GM23338 (cell line): Measurements from ENCODE around the gene RAB7B.

Source experiments
- CREB1 ChIP-seq: fragments of 250-450 bp; sonication (Bioruptor Pico); IDR thresholded peaks from 2 replicates; pipeline ENCODE4 v1.5.0; 2020; ENCODE audit warnings: low read depth, mild to moderate bottlenecking, moderate library complexity
- CTCF ChIP-seq, 2 experiments: fragments of 200-600 bp in 1 of 2; sonication (generic) in 1 of 2; conservative IDR thresholded peaks; 2 replicates each; pipeline versions ENCODE4 v1.5.1 to v1.6.1; 2016 to 2017; ENCODE audit warnings: antibody characterized with exemption in 2 of 2, low read depth in 2 of 2, mild to moderate bottlenecking in 2 of 2, moderate library complexity in 1 of 2
- POLR2AphosphoS5 ChIP-seq: IDR thresholded peaks from 2 replicates; pipeline ENCODE4 v1.6.1; 2016; ENCODE audit warnings: antibody characterized with exemption, low read depth
- TF ChIP-seq, protein P1 (sequence below): IDR thresholded peaks from one replicate; pipeline ENCODE4 v1.6.1; 2018; ENCODE audit warnings: antibody characterized with exemption; ENCODE audit not compliant: unreplicated experiment

GRCh38 chr1:206001476-206001888 lies 1.7 kb downstream of the RAB7B start:
- TF ChIP-seq, protein P1, sequence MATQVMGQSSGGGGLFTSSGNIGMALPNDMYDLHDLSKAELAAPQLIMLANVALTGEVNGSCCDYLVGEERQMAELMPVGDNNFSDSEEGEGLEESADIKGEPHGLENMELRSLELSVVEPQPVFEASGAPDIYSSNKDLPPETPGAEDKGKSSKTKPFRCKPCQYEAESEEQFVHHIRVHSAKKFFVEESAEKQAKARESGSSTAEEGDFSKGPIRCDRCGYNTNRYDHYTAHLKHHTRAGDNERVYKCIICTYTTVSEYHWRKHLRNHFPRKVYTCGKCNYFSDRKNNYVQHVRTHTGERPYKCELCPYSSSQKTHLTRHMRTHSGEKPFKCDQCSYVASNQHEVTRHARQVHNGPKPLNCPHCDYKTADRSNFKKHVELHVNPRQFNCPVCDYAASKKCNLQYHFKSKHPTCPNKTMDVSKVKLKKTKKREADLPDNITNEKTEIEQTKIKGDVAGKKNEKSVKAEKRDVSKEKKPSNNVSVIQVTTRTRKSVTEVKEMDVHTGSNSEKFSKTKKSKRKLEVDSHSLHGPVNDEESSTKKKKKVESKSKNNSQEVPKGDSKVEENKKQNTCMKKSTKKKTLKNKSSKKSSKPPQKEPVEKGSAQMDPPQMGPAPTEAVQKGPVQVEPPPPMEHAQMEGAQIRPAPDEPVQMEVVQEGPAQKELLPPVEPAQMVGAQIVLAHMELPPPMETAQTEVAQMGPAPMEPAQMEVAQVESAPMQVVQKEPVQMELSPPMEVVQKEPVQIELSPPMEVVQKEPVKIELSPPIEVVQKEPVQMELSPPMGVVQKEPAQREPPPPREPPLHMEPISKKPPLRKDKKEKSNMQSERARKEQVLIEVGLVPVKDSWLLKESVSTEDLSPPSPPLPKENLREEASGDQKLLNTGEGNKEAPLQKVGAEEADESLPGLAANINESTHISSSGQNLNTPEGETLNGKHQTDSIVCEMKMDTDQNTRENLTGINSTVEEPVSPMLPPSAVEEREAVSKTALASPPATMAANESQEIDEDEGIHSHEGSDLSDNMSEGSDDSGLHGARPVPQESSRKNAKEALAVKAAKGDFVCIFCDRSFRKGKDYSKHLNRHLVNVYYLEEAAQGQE, result no peak
- no peak for TF ChIP-seq CTCF (conservative IDR thresholded peaks at IDR 0.05; ENCODE audit: low read depth in 2 of 2)
- no peak for TF ChIP-seq CREB1
- TF ChIP-seq POLR2AphosphoS5, result no peak
